ENCODE data around the gene PABPC3.

The PABPC3 gene

GRCh38 chr13:25059958-25060357 lies 36.0 kb upstream of the PABPC3 start:
- DNase-seq, result no peak
- TF ChIP-seq CTCF (IDR thresholded peaks at IDR 0.05; ENCODE audit: low read depth, low read length, missing control alignments), result no peak
- H3K4me3 ChIP-seq (ENCODE audit: low read depth, low read length), result no peak overlapping the region
- in situ Hi-C loops (cut with HindIII; ENCODE audit: low pct_ligation_motif_present, low sequenced_read_pairs), result no loop called here
- no peak overlapping the region for H3K27ac ChIP-seq
- no peaks in the 10 kb centered on the region for H3K27me3 ChIP-seq (replicated peaks)
- H3K36me3 ChIP-seq (replicated peaks), result no peaks in the 10 kb centered on the region

DNA sequence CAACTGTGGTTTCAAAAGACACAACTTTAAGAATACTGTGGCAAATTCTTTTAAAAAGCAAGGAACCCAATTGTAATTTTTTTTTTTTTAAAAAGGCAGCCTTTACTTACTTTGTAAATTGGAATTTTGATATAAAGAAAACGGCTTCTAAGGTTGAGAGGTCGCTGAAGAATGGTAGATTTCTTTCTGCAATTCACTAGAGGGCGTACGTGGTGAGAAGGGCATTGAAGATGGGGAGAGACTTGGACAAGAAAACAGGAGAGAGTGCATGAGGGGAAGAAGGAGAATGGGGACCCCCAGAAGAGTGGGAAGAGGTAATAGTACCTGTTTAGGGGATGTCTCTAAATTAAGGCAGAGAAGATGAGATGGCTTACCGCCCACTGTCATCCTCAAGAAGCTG lies 33.5 kb upstream of the PABPC3 start:
- DNase-seq, result no peak
- in situ Hi-C loops (cut with HindIII; ENCODE audit: low pct_ligation_motif_present, low sequenced_read_pairs), result no loop called here
- no peak for TF ChIP-seq CTCF (IDR thresholded peaks at IDR 0.05; ENCODE audit: low read depth, low read length, missing control alignments)
- Histone ChIP-seq H3K4me3 (ENCODE audit: low read depth, low read length) (no peak overlapping the region), H3K27me3 (replicated peaks) (no peaks in the 10 kb centered on the region), H3K27ac (no peak overlapping the region), H3K36me3 (replicated peaks) (no peaks in the 10 kb centered on the region)

DNA sequence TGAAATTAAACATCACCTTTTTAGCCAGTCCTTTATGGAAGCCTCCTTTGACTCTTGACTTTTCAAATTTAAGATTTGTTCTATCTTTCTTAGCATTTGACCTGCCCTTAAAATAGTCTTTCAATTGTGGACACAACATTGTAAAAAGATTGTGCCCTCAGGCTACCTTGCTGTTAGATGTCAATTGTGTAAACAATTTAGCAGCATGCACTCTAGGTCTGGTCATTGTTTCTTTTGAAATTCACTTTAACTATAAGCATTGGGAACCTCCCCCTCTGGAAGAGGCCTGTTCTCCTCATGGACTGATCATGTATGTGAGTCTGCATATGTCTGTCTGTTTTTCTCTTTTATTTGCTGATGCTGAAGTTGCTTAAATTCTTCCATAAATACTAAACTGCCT lies 31.5 kb upstream of the PABPC3 start:
- no peak for DNase-seq
- Histone ChIP-seq H3K27ac (no peak overlapping the region), H3K36me3 (replicated peaks) (no peaks in the 10 kb centered on the region), H3K27me3 (replicated peaks) (no peaks in the 10 kb centered on the region), H3K4me3 (ENCODE audit: low read depth, low read length) (no peak overlapping the region)
- in situ Hi-C loops (cut with HindIII; ENCODE audit: low pct_ligation_motif_present, low sequenced_read_pairs), result no loop called here
- TF ChIP-seq CTCF (IDR thresholded peaks at IDR 0.05; ENCODE audit: low read depth, low read length, missing control alignments), result no peak

- Histone ChIP-seq H3K4me3 (ENCODE audit: low read depth, low read length) (no peak overlapping the region), H3K36me3 (replicated peaks) (no peaks in the 10 kb centered on the region), H3K27ac (no peak overlapping the region), H3K27me3 (replicated peaks) (no peaks in the 10 kb centered on the region)
- no peak for TF ChIP-seq CTCF (IDR thresholded peaks at IDR 0.05; ENCODE audit: low read depth, low read length, missing control alignments)
- DNase-seq, result no peak
- in situ Hi-C loops (cut with HindIII; ENCODE audit: low pct_ligation_motif_present, low sequenced_read_pairs), result no loop called here
Measured at GRCh38 chr13:25065974-25066770, 29.8 kb upstream of the PABPC3 start.

DNA sequence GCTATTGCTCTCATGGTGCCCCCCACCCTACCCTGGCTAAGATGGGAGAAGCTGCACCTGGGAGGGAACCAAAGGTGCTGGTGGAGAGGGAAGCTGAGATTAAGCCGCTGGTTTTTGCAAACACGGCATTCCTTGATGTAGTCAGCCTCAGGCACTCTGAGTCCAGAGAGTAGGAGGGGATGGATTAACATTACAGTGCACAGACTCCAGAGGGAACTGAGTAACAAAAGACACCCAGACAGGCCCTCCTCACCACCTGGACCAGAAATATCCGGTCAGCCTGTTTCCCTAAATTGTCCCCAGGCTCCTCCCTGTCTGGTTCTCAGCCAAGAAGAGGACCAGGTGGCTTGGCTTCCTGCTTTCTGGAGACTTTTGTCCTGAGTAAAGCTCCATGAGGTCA lies 28.9 kb upstream of the PABPC3 start:
- Histone ChIP-seq H3K27me3 (replicated peaks) (no peaks in the 10 kb centered on the region), H3K27ac (no peak overlapping the region), H3K36me3 (replicated peaks) (no peaks in the 10 kb centered on the region), H3K4me3 (ENCODE audit: low read depth, low read length) (no peak overlapping the region)
- DNase-seq, result no peak
- TF ChIP-seq CTCF (IDR thresholded peaks at IDR 0.05; ENCODE audit: low read depth, low read length, missing control alignments), result no peak
- in situ Hi-C loops (cut with HindIII; ENCODE audit: low pct_ligation_motif_present, low sequenced_read_pairs), result no loop called here

DNA sequence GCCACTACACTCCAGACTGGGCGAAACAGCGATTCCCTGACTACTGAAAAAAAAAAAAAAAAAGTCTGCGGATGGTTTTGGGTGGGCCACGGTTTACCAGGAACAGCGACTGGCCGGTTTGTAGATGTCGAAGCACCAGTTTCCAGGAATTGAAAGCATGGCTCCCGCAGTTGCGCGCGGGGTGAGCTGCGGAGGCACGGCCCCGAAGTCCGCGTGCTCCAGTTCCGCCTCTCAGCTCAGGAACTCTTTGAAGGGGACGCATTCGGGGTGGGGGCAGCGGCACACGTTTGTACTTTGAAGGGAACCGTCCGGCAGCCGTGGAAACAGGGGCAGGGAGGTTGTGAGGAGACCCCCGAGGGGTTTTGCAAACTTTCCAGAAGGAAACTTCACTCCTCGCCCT lies 27.1 kb upstream of the PABPC3 start:
- no peak overlapping the region for H3K4me3 ChIP-seq (ENCODE audit: low read depth, low read length)
- in situ Hi-C loops (cut with HindIII; ENCODE audit: low pct_ligation_motif_present, low sequenced_read_pairs), result no loop called here
- no peaks in the 10 kb centered on the region for H3K36me3 ChIP-seq (replicated peaks)
- no peak for TF ChIP-seq CTCF (IDR thresholded peaks at IDR 0.05; ENCODE audit: low read depth, low read length, missing control alignments)
- H3K27me3 ChIP-seq (replicated peaks), result no peaks in the 10 kb centered on the region
- no peak for DNase-seq
- no peak overlapping the region for H3K27ac ChIP-seq

Data from brain microvascular endothelial cell (primary cell).